GM21717 (cell line): ENCODE results near the gene TBX4.

ENCODE experiments used
- ATAC-seq: cut with Tn5 transposase; IDR thresholded peaks from one replicate; pipeline ENCODE4 v1.9.1; 2021; ENCODE audit warnings: mild to moderate bottlenecking, moderate library complexity; ENCODE audit not compliant: unreplicated experiment

The TBX4 gene

GRCh38 chr17:61464130-61464842 is 12.1 kb downstream of the TBX4 start:
- no peak for ATAC-seq

- no peak for ATAC-seq
Measured at GRCh38 chr17:61464843-61465180, 12.6 kb downstream of the TBX4 start.

DNA sequence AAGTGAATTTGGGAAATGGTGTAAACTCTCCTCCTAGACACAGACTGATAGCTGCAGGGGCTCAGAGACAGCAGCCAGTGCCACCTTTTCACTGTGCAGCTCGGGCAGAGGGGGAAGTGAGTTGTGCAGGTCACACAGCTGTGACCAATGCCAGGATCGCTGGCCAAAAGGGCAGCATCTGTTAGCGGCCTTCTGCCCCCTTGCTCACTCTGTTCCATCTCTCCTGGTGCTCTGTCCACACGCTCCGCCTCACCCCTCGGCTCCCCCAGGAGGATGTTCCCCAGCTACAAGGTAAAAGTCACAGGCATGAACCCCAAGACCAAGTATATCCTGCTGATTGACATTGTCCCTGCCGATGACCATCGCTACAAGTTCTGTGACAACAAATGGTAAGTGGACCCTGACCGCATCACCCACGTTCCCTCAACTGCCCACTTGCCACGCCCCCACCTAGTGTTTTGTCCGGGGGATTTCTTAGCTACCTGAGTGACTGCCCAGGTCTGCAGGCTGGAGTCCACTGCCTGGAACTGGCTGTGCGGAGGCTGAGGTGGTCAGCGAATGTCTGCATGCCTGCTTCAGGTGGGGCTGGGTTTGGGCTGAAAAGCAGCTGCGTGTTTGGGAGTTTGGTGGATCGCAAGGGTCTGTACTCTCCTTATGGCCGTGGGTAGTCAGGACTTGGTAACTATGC is 13.5 kb downstream of the TBX4 start:
- ATAC-seq, result no peak

DNA sequence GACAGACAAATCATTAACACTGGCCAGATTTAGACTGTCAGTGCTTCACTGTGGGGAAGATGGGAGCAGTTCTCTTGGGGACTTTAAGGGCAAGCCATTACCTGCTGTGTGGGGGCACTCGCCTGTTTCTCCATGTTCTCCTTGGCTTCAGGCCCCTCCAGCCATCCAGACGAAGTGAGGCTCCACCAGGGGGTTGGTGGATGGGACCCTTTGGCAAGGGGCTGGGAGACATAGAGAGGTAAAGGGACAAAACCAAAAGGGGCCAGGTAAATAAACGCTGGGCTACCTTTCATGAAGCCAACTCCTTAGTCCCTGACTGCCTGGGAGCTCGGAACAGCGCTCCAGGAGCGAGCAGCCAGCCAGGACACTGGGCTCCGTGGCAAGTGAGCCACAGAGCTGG is 14.0 kb downstream of the TBX4 start:
- ATAC-seq, result no peak

DNA sequence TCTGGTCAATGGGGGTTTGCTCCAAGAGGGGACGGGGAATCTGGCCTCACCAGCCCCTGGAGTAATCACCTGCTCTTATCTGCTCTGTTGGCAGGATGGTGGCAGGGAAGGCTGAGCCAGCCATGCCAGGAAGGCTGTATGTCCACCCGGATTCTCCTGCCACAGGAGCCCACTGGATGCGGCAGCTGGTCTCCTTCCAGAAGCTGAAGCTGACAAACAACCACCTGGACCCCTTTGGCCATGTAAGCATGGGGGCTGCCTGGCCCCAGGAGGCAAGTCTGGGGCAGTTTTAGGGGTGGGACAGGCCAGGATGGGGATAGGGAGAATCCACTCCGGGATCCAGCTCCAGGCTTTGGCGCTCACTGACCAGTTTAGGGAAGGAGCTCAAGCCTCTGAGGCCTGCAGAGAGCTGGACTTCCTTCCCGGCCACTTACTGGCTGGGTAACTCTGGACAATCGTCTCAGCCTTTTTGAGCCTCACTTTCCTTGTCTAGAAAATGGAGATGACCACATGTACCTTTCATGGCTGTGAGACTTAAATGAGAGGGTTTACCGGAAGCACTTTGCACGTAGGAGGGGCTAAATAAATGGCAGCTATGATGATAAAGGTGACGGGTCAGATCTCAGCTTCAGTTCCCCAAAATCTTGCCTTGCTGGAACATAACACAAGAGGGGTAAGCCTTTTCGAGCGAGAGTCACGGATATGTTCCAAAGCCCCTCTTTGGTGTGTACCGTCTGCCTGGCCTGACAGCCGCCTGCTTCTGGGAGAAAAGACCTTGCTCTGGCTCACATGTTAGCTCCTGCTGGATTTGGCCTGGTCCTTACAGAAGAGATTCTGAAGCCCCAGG is 15.4 kb downstream of the TBX4 start:
- no peak for ATAC-seq

- ATAC-seq, result no peak
Measured at GRCh38 chr17:61468263-61468907, 16.2 kb downstream of the TBX4 start.

DNA sequence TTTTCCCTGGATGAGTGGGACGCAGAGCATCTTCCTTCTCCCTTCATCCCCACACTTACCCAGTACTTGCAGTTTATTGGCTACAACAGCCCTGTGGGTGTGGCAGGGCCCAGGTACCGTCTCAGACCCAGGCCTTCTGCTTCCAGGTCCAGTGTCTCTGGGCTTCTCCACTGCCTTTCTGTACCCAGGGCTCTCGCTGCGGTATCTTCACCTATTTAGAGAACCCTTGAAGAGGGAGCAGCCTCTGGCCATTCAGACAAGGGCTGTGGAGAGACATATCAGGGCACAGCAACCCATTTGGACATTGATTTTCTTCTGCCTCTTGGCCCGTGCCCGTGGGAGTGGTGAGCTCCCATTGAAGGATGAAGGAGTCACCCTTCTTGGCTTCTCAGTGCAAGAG is 17.3 kb downstream of the TBX4 start:
- no peak for ATAC-seq

DNA sequence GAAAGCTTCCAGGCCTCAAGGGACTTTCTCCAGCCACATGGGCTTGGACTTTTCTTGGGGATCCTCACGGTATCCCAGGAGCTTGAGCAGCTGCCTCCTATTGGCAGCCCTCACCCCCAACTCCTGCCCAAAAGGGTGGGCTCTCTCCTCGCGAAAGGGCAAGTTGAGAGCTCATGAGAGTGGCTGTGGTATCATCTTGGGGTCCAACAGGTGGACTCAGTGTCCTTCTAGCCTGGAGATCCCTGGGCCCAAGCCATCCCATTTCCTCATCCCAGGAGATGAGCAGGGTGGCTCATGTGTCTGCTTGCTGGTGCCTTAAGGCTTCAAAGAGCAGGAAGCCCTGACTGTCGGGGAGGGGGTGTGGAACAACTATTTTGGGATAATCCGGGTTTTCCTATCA is 17.7 kb downstream of the TBX4 start:
- ATAC-seq, result no peak

DNA sequence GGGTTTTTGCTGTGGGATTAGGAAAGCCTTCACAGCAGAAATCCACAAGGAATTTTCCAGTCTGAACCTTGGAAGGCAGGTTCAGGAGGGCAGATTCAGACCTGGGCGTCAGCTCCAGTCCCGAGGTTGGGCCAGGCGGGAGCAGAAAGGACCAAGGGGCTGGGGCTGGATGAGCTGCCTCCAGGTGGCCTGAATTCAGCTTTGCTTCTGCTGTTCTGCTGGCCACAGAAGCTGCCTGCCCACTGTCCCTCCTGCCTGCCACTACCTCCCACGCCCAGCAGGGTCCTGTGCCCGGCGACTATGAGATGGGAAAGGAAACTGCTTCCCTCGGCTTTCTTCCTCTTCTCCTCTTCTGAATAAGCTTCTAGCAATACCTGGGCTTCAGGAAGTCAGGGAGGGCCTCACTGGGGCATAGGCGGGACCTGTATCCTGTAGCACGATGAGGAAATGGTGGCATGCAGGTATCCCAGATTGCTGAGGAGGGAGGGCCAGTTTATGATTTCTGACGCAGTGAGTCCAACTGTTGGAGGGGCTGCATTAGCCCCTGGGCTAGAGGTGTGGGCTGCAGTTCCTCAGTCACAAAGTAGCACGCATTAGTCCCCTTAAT is 18.4 kb downstream of the TBX4 start:
- ATAC-seq, result no peak

GRCh38 chr17:61474235-61474927 is 22.2 kb downstream of the TBX4 start:
- no peak for ATAC-seq

GRCh38 chr17:61474934-61475333 is 22.7 kb downstream of the TBX4 start:
- ATAC-seq, result no peak

DNA sequence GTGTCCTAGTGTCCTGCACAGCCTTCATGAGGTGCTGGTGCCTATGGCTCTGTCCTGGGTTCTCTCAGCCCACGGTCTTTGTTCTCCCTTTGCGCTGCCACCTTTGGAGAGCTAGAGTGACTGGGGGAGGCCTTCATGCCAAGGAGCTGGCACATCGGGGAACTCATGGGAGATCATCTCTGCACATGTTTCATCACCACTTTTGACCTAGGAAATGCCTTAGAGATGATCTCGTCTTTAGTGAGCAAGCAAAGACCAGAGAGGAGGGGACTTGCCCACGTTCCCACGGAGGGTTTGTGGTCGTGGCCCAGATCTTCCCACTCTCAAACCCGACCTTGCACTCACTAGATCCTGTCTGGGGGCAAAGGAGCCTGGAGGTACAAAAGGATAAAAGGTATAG is 23.5 kb downstream of the TBX4 start:
- ATAC-seq, result no peak

DNA sequence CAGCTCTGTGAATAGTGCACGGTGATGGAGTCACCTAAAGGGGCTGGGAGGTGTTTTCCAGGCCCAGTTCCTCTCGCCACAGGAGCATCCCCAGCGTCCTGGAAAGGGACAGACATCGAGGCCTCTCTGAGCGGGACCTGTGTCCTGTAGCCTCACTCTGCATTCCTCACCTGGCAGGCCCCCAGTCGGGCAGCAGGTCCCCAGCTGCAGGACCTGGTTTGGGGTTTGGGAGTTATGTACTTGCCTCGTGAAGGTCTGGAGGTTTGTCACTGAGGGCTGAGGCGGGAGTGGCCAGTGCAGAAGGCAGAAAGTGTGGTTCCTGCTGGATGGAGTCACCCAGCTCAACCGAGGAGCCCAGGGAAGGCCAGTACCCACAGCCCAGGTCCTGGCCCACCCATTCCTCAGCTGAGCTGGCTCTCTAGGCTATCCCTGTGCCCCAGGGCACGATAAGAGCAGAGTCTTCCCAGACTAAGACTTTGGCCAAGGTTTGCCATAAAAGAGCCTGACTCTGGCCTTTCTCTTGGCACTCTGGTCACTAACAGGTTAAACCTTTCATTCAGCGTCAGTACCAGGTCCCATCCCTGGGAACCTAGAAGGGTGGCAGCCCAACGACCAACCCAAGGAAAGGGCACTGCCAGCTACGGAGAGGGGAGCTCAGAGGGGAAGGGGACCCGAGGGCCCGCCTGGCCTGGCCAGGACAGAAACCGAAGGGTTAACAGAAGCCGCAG is 24.4 kb downstream of the TBX4 start:
- no peak for ATAC-seq

- no peak for ATAC-seq
Measured at GRCh38 chr17:61477204-61477834, 25.1 kb downstream of the TBX4 start.

GRCh38 chr17:61478026-61478789 is 26.0 kb downstream of the TBX4 start:
- ATAC-seq, result no peak

DNA sequence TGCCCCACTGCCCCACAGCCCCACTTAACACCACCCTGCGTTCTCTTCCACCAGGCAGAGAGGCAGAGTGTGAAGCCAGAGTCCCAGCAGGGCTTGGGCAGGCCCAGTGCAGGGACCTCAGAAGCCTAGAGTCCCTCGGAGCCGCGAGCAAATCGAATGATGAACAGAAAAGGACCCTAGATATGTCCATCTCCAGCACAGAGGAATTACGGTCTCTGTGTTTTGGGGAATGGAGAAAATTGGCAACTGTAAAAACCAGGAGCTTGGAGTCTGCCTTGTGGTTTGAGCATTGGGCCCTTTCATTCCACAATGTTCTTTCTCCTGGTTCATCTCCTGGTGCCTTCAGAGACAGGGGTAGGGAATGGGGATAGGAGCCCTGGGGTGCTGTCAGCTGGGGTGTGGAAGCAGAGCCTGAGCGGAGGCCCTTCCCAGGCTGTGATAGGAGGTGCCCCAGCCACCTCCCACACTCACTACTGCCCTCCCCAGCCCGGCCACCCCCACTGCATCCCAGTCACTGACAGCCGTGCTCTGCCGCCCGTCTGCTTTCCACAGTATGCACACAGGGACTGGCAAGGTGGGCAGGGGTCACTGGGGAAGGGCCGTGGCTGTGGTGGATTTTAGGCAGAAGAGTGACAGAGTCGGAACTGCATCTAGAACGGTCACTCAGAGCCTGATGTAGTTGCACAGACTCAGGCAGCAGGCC is 26.7 kb downstream of the TBX4 start:
- no peak for ATAC-seq

DNA sequence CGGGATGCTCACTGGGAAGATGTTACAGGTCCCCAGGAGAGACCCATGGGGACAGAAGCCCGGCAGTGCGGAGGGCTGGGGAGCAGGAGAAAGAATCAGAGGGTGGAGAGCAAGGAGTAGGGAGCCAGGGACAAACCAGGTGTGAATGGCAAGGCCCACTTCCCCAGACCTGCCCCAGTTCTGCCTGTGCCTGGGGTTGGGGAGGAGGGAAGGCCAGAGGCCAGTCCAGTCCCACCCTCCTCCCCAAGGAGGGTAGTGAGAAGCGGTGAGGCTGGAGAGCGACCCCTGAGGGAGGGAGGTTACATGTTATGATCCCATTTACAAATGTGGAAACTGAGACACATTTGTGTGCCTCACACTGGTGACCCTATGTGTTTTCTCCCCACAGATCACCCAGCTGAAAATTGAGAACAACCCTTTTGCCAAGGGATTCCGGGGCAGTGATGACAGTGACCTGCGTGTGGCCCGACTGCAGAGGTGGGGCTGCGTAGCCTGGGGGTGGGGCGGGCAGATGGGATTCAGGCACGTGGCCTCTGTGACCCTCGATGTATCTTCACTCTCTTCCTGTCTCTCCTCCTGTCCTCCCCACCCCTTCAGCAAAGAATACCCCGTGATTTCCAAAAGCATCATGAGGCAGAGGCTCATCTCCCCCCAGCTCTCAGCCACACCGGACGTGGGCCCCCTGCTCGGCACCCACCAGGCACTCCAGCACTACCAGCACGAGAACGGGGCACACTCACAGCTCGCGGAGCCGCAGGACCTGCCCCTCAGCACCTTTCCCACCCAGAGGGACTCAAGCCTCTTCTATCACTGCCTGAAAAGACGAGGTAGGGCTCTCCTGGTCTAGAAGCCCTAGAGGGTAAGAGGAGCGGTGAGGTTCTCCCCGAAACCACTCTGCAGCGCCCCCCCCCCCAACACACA is 27.5 kb downstream of the TBX4 start:
- ATAC-seq, result no peak
